ENCODE measurements around the gene CFL1.
"Not testable (repeated sequence)": the region's sequence is repeated elsewhere in the genome, so short reads cannot be mapped to it uniquely, and the experiment has no call there.

CFL1 gene

GRCh38 chr11:65856689-65857499 lies 1.1 kb downstream of the CFL1 start:
- no peak for DNase-seq (ENCODE audit: low spot score)

DNA sequence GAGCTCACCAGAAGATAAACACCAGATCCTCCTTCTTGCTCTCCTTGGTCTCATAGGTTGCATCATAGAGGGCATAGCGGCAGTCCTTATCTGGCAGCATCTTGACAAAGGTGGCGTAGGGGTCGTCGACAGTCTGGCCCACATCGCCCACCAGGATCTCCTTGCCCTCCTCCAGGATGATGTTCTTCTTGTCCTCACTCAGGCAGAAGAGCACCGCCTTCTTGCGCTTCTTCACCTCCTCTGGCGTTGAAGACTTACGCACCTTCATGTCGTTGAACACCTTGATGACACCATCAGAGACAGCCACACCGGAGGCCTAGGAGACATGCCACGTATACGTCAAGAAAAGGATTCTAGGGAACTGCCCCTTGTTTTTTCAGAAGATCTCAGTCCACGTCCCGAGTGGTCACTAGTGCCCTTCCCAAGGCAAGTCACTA lies 2.0 kb downstream of the CFL1 start:
- DNase-seq (ENCODE audit: low spot score), result no peak

- no peak for DNase-seq (ENCODE audit: low spot score)
Observed at GRCh38 chr11:65854852-65855837, 2.8 kb downstream of the CFL1 start.

- no peak for DNase-seq (ENCODE audit: low spot score)
Observed at GRCh38 chr11:65854161-65854592, 3.8 kb downstream of the CFL1 start.

DNA sequence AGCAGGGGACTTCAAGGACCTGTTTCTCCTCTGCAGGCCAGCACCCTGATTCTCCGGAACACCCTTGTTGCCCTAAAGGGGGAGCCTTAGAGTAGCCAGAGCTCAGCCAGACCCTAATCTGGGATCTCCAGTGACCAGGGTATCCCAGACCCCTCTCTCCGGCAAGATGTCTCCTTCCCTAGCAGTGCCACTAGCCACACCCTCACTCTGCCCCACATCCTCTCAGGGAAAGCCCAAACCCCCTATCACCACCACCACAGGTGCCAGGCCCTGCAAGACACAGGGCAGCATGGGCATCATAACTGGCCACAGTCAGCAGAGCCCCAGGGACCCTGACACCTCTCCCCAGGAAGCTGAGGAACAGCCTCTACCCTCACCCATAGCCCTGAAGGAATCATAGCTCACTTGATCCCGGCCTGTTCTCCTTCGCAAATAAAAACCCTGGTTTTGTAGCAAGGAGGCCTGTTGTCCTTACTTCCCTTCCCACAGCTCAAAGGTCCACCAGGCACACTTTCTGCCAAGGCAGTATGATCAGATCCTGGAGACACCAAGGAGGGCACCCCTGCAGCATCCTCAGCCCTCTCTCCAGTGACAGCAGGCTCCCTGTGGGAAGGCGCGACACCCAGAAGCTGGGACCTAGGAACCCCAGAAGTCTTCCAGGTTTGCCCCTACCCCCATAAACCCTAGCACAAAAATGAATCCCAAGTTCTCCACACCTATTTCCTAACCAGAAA lies 4.6 kb downstream of the CFL1 start:
- no peak for DNase-seq (ENCODE audit: low spot score)

DNA sequence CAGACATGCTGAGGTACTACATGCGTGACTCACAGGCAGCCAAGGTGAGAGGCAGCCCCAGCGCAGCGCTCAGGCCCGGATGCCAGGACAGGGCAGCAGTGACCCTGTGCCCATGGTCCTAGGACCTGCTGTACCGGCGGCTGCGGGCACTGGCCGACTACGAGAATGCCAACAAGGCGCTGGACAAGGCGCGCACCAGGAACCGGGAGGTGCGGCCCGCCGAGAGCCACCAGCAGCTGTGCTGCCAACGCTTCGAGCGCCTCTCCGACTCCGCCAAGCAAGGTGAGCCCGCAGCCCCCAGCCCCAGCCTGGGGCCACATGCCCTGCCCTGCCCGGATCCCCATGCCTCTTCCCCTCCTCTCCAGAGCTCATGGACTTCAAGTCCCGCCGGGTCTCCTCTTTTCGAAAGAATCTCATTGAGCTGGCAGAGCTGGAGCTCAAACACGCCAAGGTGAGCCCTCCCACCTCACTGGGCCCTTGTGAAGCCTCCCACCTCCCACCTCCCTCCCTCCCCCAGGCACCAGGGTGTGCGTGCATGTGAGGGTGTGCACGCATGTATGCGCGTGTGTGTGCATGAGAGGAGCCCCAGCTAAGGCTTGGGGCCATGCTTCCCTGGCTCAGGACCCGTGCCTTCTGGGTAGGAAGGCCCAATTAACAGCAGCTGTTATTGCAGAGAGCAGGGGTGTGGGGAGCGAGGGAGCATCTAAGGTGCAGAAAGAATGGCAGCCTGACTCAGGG lies 5.3 kb downstream of the CFL1 start:
- DNase-seq (ENCODE audit: low spot score), result no peak

- DNase-seq (ENCODE audit: low spot score), result no peak
Observed at GRCh38 chr11:65851811-65852507, 6.0 kb downstream of the CFL1 start.

- no peak for DNase-seq (ENCODE audit: low spot score)
Observed at GRCh38 chr11:65851083-65851579, 6.8 kb downstream of the CFL1 start.

DNA sequence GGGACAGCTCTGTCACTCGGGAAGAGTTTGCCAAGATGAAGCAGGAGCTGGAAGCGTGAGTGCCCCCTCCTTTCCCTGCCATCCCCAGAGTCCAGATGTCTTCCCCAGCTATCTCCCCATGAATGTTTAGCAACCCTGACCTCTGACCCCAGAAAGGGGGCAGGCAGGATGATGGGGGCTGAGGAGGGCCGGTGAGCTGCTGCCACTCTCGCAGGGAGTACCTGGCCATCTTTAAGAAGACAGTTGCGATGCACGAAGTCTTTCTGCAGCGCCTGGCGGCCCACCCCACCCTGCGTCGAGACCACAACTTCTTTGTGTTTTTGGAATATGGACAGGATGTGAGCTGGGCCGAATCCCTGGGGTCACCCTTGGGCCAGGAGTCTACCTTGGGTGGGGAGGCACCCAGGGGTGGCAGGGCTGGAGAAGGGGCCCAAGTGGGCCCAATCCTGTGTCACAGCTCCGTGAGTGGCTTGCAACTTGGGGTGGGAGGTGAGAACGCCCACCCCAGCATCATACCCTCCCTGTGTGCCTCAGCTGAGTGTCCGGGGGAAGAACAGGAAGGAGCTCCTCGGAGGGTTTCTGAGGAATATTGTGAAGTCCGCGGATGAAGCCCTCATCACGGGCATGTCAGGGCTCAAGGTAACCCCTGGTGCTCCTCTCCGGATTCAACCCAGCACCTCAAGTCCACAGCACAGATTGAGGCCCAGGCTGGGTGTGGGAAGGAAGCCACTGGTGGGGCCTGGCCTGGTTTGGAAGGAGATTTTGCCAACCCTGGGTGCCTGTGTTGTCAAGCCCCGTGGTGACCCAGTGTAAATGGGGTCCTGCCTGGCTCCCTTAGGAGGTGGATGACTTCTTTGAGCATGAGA lies 7.5 kb downstream of the CFL1 start:
- DNase-seq (ENCODE audit: low spot score), result no peak

DNA sequence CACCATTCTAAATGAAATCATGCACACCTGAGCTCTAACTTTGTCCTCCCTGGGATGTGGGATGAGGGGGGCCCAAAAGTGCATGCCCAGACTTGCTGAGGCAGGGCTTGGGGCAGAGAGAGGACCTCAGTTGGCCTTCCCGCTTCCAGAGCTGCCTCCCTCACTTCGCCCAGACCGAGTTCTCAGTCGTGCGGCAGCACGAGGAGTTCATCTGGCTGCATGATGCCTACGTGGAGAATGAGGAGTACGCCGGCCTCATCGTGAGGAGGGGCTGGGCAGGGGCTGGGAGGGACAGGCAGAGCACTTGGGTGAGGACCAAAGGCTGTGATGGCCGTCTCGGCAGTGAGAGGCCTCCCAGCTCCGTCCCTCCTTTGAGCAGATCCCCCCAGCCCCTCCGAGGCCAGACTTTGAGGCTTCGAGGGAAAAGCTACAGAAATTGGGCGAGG lies 8.2 kb downstream of the CFL1 start:
- no peak for DNase-seq (ENCODE audit: low spot score)

DNA sequence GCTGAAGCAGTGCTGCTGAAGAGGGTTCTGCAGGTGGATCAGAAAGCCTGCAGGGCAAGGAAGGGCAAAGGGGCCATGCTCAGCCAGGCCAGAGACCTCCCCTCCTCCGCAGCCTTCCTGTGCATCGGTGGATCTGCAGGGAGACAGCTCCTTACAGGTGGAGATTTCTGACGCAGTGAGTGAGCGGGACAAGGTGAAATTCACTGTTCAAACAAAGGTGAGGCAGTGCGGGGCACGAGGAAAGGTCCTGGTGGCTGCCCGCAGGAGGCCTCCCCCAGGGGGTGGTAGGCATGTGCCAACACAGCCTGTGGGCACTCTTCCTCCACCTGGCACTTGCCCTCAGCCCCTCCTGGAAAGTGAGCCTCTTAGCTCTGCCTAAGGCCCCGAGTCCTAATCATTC lies 8.6 kb downstream of the CFL1 start:
- no peak for DNase-seq (ENCODE audit: low spot score)

- not testable (repeated sequence) for DNase-seq (ENCODE audit: low spot score)
Observed at GRCh38 chr11:65848693-65849092, 9.3 kb downstream of the CFL1 start.

- DNase-seq (ENCODE audit: low spot score), result no peak
Observed at GRCh38 chr11:65847746-65848145, 10.2 kb downstream of the CFL1 start.

DNA sequence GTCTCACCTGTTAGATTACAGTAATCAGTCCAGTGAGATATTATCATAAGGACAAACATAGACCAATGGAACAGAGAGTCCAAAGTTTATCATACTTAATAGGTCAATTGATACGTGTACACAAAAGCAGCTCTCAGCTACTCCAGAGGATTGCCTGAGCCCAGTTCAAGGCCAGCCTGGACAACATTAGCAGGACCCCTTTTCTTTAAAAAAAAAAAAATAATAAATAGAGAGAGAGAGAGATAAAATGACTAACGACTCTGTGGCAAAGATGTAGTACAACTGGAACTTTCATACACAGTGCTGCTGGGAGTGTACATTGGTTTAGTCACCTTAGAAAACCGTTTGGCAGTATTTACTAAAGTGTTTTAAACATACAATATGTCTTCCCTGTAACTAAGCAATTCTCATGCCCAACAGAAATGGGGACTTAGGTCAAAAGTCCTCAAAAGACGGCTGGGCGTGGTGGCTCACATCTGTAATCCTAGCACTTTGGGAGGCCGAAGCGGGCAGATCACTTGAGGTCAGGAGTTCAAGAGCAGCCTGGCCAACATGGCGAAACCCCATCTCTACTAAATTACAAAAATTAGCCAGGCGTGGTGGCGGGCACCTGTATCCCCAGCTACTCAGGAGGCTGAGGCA lies 13.6 kb downstream of the CFL1 start:
- no peak for DNase-seq (ENCODE audit: low spot score)

GRCh38 chr11:65843811-65844210 lies 14.2 kb downstream of the CFL1 start:
- no peak for DNase-seq (ENCODE audit: low spot score)

DNA sequence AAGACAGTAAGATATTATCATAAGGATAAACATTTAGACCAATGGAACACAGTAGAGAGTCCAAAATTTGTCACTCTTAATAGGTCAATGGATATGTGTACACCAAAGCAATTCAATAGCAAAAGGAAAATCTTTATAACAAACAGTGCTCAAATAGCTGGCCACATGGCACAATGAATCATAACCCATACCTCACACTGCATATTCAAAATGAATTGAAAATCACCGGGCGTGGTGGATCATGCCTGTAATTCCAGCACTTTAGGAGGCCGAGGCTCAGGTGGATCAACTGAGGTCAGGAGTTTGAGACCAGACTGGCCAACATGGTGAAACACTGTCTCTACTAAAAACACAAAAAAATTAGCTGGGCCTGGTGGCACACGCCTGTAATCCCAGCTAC lies 15.8 kb downstream of the CFL1 start:
- DNase-seq (ENCODE audit: low spot score), result no peak

GRCh38 chr11:65834202-65834601 lies 23.8 kb downstream of the CFL1 start:
- no peak for DNase-seq (ENCODE audit: low spot score)

DNA sequence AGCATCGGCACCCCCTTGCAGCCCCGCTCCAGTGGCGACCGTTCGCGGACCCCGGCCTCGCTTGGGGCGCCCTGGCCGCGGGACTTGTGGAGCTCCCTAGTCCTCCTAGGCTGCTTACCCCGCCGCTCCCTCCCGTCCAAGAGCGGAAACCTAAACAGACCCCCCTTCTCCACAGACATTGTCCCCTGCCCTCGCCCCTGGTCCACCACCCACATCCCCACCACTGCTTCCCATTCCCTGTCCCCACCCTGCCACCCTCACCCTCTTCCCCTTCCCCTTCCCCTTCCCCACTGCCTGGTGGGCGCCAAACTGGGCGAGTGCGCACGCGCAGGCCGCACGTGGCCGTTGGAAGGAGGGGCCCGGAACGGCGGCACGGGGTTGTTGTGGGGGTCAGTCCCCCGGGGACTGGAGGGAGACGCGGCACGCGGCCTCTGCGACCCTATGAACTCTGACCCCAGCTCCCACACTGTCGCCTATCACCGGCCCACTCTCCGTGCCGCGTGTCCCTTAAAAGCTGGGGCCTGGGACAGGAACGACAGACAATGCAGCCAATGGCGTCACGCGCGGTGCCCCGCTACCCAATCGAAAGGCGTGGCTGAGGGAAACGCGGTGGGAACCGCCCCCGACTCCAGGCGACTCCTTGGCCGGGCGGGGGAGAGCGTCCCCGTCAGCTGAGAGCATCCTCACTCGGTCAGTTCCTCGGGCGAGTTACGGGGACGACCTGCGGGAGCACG lies 24.5 kb downstream of the CFL1 start, which contains the start of gene SNX32:
TSS of gene SNX32 (plus strand) at position 667 of the 734 bp plus-strand sequence. CDS start 103 bp downstream, outside the sequence.
- peak; percentile 85 for DNase-seq (ENCODE audit: low spot score)

Data from HuH-7 (cell line).